Activated CD4-positive, alpha-beta T cell treated with anti-CD3 and anti-CD28 coated beads for 36 hours (primary cell): Measurements from ENCODE around the gene DDI2. TPM values are rescaled to one million over a fixed set of nuclear protein-coding genes. Genes with fewer than 3 reads are reported as not detected.
A peak's percentile ranks its signal among the peaks of the same experiment; 100 is the strongest.

Experiments
- ATAC-seq: fragments of 200-7000 bp; cut with Tn5 transposase; one replicate; pipeline ENCODE4 v1.10.0; 2021; ENCODE audit warnings: mild to moderate bottlenecking, moderate library complexity
- CTCF ChIA-PET: fragments of 350-600 bp; sonication (Branson Sonifier 250); formaldehyde crosslinking; loops from one replicate; lab custom pipeline; 2021; ENCODE audit warnings: antibody characterized with exemption; lab: Charles Lee
- POLR2A ChIA-PET: fragments of 350-600 bp; sonication (Branson Sonifier 250); formaldehyde crosslinking; loops from one replicate; lab custom pipeline; 2021; ENCODE audit warnings: antibody characterized with exemption, inconsistent platforms; lab: Charles Lee
- DNase-seq: peaks from one replicate; pipeline ENCODE4 v3.0.0-alpha.2; 2020
- H3K27ac Mint-ChIP-seq: one replicate; pipeline ENCODE4 v1.8.0; 2021; ENCODE audit warnings: mixed read lengths
- H3K27me3 Mint-ChIP-seq: one replicate; pipeline ENCODE4 v1.8.0; 2021; ENCODE audit warnings: mixed read lengths
- H3K36me3 Mint-ChIP-seq: one replicate; pipeline ENCODE4 v1.8.0; 2021; ENCODE audit warnings: low read depth, mixed read lengths
- H3K4me1 Mint-ChIP-seq: one replicate; pipeline ENCODE4 v1.8.0; 2021; ENCODE audit warnings: mixed read lengths
- H3K4me3 Mint-ChIP-seq: one replicate; pipeline ENCODE4 v1.8.0; 2021; ENCODE audit warnings: mild to moderate bottlenecking, moderate library complexity, mixed read lengths
- H3K9me3 Mint-ChIP-seq: one replicate; pipeline ENCODE4 v1.8.0; 2021; ENCODE audit warnings: low read depth, mixed read lengths
- intact Hi-C, 2 experiments: fragments of 100-400 bp; cut with DNase I in 1 of 2; cut with micrococcal nuclease in 1 of 2; formaldehyde crosslinking; loops; one replicate each; pipeline versions ENCODE4 v1.14.2 to v1.15.1; 2022 to 2024; cut with DNase I, micrococcal nuclease
- total RNA-seq, 2 experiments: library from RNA; stranded (reverse); gene quantifications; one replicate each; pipeline ENCODE4 v1.2.3, GENCODE V29; 2021

Gene DDI2
- total RNA-seq, 2 experiments from 2014 or later: 30.2 to 34.0 TPM

DNA sequence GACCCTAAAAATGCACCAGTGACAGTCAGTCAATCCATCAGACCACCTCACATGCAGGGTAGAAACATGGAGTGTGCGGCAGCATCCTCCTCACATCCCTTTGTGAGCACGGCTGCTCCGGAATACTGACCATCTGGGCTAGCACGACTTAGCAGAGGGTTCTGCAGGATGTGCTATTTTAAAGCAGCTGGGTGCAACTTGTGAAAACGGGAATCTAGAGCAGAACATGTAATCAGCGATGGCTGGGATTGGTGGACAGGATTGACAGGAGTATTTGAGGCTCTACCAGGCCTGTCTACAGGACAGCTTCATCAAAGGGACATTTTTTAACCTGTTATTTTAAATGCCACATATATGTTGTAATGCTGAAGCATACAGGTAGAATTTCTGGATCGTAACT is 50.1 kb downstream of the DDI2 start:
- no peaks in the 10 kb centered on the region for H3K9me3 Mint-ChIP-seq
- CTCF ChIA-PET: interaction anchor here (0.8 to 3.0 kb wide), 2 partner anchors 13 to 120 kb away, joined by 4 to 11 read pairs; no protein-coding TSS in a partner anchor
- H3K27me3 Mint-ChIP-seq: no peaks in the 10 kb centered on the region
- no peak overlapping the region for H3K4me3 Mint-ChIP-seq
- intact Hi-C loops: no loop called here
- H3K27ac Mint-ChIP-seq: no peak overlapping the region
- POLR2A ChIA-PET: no interaction called here
- DNase-seq: no peak
- ATAC-seq: no peak
- peaks cover 4% of the 10 kb centered on the region for H3K36me3 Mint-ChIP-seq
- no peaks in the 10 kb centered on the region for H3K4me1 Mint-ChIP-seq

DNA sequence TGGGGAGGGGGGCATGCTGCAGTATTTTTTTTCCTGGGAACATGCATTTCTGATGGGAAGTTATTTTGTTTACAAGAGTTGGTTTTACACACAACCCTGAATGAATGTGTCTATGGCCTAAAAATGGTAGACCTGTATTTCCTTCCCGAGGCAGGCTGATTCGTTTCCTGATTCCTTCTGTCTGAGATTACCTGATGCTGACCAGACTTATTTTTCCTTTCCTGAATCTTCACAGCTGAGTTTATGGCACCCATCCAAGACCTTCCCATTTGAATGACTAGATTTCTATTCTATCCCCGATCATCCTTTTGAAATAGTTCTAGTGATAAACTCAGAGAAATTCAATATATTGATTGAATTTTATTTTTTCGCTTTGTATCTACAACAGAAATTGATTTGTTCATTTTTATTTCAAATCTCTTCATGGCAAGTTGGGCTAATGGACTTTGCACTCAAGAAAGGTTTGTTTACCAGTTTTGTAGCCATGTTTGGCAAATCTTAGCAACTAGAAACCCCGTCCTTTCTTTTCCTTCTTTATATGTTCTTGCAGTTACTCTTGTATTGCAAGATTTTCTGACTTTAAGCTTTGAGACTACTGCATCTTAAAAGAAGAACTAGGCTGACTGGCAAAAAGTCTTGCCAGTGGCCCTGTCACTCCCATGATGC is 51.0 kb downstream of the DDI2 start:
- CTCF ChIA-PET: interaction anchor here (0.8 to 1.4 kb wide), 2 partner anchors 14 to 120 kb away, joined by 4 to 7 read pairs; no protein-coding TSS in a partner anchor
- ATAC-seq: no peak
- no peaks in the 10 kb centered on the region for H3K9me3 Mint-ChIP-seq
- H3K4me1 Mint-ChIP-seq: no peaks in the 10 kb centered on the region
- intact Hi-C loops: no loop called here
- no peaks in the 10 kb centered on the region for H3K27me3 Mint-ChIP-seq
- DNase-seq: no peak
- POLR2A ChIA-PET: no interaction called here
- H3K27ac Mint-ChIP-seq: peak overlapping the region; percentile 5
- H3K36me3 Mint-ChIP-seq: peaks cover 1% of the 10 kb centered on the region
- no peak overlapping the region for H3K4me3 Mint-ChIP-seq

DNA sequence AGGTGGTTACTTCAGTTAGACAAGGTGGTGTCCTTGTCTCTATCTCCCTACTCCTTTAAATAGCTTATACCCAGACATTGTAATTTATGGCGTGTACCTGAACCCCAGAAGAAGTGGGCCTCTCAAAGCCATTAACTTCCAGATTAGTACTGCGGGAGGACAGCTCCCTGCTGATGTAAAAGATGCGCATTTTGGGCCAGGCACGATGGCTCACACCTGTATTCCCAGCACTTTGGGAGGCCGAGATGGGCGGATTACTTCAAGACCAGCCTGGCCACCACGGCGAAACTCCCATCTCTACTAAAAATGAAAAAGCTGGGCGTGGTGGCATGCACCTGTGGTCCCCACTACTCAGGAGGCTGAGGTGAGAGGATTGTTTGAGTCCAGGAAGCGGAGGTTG is 51.8 kb downstream of the DDI2 start:
- DNase-seq (no peak), ATAC-seq (no peak)
- Mint-ChIP-seq H3K36me3 (no peaks in the 10 kb centered on the region), H3K27me3 (no peaks in the 10 kb centered on the region), H3K27ac (no peak overlapping the region), H3K4me1 (no peaks in the 10 kb centered on the region), H3K4me3 (no peak overlapping the region), H3K9me3 (no peaks in the 10 kb centered on the region)
- CTCF ChIA-PET: interaction anchor here (0.9 to 1.4 kb wide), 2 partner anchors 15 to 16 kb away, joined by 3 to 7 read pairs; no protein-coding TSS in a partner anchor
- intact Hi-C loops: no loop called here
- POLR2A ChIA-PET: no interaction called here

DNA sequence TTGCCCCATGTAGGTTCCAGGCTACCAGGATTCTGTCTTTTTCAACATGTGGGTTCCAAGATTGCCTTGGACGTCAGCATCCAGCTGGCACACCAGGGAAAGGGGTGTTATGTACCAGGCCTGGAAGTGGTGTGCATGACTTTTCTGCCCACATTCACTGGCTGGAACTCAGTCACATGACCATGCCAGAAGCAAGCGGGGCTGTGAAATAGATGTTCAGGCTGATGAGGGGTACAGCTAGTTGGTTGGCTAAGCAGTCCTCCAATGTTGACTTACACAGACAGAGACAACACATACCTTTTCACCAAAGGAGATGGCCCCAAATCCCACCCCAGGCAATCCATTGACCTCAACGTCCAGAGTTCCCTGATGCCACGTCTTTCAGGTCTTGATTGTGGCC is 52.6 kb downstream of the DDI2 start:
- DNase-seq: no peak
- Mint-ChIP-seq H3K36me3 (no peaks in the 10 kb centered on the region), H3K4me3 (no peak overlapping the region), H3K27me3 (no peaks in the 10 kb centered on the region), H3K27ac (no peak overlapping the region), H3K4me1 (no peaks in the 10 kb centered on the region), H3K9me3 (no peaks in the 10 kb centered on the region)
- intact Hi-C loops: no loop called here
- no peak for ATAC-seq
- ChIA-PET POLR2A (no interaction called here), CTCF (interaction anchor here (0.7 to 1.2 kb wide), 2 partner anchors 9 to 28 kb away, joined by 3 read pairs; no protein-coding TSS in a partner anchor)

DNA sequence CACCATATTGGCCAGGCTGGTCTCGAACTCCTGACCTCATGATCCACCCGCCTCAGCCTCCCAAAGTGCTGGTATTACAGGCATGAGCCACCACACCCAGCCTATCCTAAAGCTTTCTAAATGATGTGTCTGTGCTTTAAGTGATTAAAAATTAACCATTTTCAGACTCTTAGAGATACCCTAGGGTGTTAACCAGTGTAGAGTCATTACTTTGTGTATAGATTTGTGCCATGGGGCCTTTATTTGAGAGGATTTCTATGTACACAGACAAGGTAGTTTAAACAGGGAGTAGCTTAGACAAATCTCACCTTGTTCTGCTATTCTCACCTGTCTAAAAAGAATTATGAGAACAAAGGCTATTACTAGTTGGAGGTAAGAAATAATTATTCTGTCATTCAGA is 54.2 kb downstream of the DDI2 start:
- Mint-ChIP-seq H3K36me3 (no peaks in the 10 kb centered on the region), H3K9me3 (no peaks in the 10 kb centered on the region), H3K4me1 (no peaks in the 10 kb centered on the region), H3K27ac (no peak overlapping the region), H3K27me3 (no peaks in the 10 kb centered on the region), H3K4me3 (no peak overlapping the region)
- DNase-seq (no peak), ATAC-seq (no peak)
- intact Hi-C loops: no loop called here
- POLR2A ChIA-PET: no interaction called here
- CTCF ChIA-PET: no interaction called here

DNA sequence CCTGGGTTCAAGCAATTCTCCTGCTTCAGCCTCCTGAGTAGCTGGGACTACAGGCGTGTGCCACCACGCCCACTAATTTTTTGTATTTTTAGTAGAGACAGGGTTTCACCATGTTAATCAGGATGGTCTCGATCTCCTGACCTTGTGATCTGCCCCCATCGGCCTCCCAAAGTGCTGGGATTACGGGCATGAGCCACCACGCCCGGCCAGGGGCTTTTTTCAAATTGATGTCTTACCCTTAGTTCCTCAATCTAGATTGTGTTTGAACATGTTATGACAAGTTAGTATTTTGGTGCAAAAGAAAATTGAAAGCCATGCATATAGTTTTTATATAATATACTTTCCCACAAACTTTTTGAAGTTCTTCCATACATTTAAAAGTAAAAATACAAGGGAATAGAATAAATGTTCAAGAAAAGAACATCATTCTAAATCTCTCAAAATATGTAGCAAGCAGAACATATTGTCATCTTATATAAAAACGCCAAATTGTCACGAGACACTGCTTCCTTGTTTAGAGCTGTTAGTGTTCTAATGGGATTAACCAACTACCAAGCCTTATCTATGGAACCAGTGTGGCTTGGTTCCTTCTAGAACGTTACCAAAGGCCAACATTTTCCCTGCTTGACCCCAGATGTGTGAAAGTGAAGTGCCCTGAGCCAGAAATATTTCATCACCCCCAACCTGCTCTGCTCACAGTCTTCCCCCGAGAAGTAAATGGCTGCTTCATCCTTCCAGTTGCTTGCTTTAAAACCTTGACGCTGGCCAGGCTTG is 57.3 kb downstream of the DDI2 start:
- Mint-ChIP-seq H3K9me3 (no peaks in the 10 kb centered on the region), H3K36me3 (no peaks in the 10 kb centered on the region), H3K4me3 (no peak overlapping the region), H3K4me1 (peaks cover 4% of the 10 kb centered on the region), H3K27ac (no peak overlapping the region), H3K27me3 (no peaks in the 10 kb centered on the region)
- DNase-seq (no peak), ATAC-seq (no peak)
- ChIA-PET POLR2A (no interaction called here), CTCF (interaction anchor here (0.6 kb wide), 1 partner anchor 288 kb away, joined by 3 read pairs; no protein-coding TSS in a partner anchor)
- intact Hi-C loops: loop anchor here in 1 of 2 experiments (5.0 kb wide), 1 partner anchor 147 kb away; the partner anchor contains the start of gene DNAJC16

DNA sequence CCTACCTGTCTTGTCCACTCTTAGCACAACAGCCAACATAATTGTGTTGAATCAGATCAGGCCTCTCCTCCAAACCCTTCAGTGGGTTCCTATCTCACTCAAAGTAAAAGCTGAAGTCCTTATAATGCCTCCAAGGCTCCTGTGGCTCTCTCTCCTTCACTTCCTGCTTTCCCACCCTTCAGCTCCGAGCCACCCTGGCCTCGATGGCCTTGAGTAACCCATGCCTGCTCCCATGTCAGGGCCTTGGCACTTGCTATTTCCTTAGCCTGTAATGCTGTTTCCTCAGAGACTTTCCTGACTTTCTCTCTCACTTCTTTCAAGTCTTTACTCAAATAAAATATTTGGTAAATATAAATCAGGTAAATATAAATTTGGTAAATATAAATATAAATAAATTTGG is 58.8 kb downstream of the DDI2 start:
- ATAC-seq: no peak
- no peak for DNase-seq
- H3K4me3 Mint-ChIP-seq: no peak overlapping the region
- H3K4me1 Mint-ChIP-seq: peaks cover 19% of the 10 kb centered on the region
- intact Hi-C loops: loop anchor here in 1 of 2 experiments (5.0 kb wide), 1 partner anchor 149 kb away; the partner anchor contains the start of gene DNAJC16
- ChIA-PET CTCF (interaction anchor here (1.6 kb wide), 1 partner anchor 10 kb away, joined by 7 read pairs; no protein-coding TSS in a partner anchor), POLR2A (no interaction called here)
- no peak overlapping the region for H3K27ac Mint-ChIP-seq
- no peaks in the 10 kb centered on the region for H3K27me3 Mint-ChIP-seq
- H3K9me3 Mint-ChIP-seq: no peaks in the 10 kb centered on the region
- H3K36me3 Mint-ChIP-seq: no peaks in the 10 kb centered on the region

DNA sequence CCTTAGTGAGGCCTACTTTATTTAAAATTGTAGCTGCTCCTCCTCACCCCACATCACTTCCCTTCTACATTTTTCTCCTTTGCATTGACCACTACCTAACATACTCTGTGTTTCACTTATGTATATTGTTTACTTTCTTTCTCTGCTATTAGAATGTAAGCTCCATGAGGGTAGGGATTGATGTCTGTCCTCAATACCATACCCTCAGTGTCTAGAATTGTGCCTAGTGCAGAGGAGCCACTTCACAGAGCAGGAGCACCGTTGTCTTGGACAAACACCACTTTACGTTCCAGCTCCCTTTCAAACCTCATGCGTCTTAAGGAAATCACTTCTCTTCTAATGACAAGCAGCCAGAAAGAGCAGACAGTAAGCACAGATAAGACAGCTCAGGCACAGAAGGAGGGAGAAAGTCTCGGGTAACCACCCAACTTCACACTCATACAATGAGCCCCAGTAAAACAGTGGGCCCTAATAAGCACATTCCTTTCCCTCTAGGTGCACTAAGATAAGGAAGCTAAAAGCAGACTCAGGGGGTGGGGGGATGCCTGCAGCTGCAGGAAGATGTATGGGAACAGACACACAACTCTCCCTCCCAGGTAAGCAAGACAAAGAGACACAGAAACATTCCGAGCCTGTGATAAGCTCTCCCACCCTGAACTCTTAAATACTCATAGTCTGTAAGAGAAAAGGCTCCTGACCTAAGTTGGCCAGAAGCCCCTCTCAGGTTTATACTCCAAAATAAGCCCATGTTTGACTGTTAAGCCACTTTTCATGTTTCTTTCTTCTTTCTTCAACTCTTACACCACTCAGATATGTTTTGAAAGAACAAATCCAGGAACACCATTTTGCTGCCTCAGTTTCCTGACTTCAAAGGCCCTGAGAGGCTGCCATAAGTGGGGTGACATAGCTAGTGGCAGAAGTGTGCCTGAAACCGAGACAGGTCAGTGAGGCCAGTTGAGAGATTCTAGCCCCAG is 59.7 kb downstream of the DDI2 start:
- POLR2A ChIA-PET: interaction anchor here (0.6 kb wide), 1 partner anchor 59 kb away, joined by 3 read pairs; no protein-coding TSS in a partner anchor
- no peak for DNase-seq
- no peak overlapping the region for H3K4me3 Mint-ChIP-seq

DNA sequence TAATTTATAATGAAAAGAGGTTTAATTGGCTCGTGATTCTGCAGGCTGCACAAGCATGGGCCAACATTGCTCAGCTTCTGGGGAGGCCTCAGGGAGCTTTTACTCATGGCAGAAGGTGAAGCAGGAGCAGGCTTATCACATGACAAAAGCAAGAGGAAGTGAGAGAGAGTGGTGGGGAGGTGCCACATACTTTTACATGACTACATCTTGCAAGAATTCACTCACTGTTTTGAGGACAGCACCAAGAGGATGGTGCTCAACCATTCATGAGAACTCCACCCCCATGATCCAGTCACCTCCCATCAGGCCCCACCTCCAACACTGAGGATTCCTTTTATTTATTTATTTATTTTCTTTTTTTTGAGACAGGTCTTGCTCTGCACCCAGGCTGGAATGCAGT is 61.3 kb downstream of the DDI2 start:
- POLR2A ChIA-PET: no interaction called here
- CTCF ChIA-PET: interaction anchor here (0.5 to 0.9 kb wide), 3 partner anchors 8 to 69 kb away, joined by 3 read pairs; no protein-coding TSS in a partner anchor
- Mint-ChIP-seq H3K27ac (no peak overlapping the region), H3K36me3 (no peaks in the 10 kb centered on the region), H3K4me3 (no peak overlapping the region), H3K9me3 (no peaks in the 10 kb centered on the region), H3K4me1 (peaks cover 25% of the 10 kb centered on the region), H3K27me3 (no peaks in the 10 kb centered on the region)
- DNase-seq (peak; percentile 32), ATAC-seq (peak; percentile 79)
- intact Hi-C loops: loop anchor here in 1 of 2 experiments (5.0 kb wide), 1 partner anchor 151 kb away; the partner anchor contains the start of gene DNAJC16

More for the DNA sequence above, 59.7 kb downstream of the DDI2 start:
- H3K27ac Mint-ChIP-seq: no peak overlapping the region
- CTCF ChIA-PET: interaction anchor here (0.8 to 1.6 kb wide), 3 partner anchors 9 to 22 kb away, joined by 3 to 7 read pairs (median 5); no protein-coding TSS in a partner anchor
- intact Hi-C loops: loop anchor here in 1 of 2 experiments (5.0 kb wide), 1 partner anchor 150 kb away; the partner anchor contains the start of gene DNAJC16
- no peaks in the 10 kb centered on the region for H3K9me3 Mint-ChIP-seq
- H3K27me3 Mint-ChIP-seq: no peaks in the 10 kb centered on the region
- H3K36me3 Mint-ChIP-seq: no peaks in the 10 kb centered on the region
- peaks cover 25% of the 10 kb centered on the region for H3K4me1 Mint-ChIP-seq
- no peak for ATAC-seq

DNA sequence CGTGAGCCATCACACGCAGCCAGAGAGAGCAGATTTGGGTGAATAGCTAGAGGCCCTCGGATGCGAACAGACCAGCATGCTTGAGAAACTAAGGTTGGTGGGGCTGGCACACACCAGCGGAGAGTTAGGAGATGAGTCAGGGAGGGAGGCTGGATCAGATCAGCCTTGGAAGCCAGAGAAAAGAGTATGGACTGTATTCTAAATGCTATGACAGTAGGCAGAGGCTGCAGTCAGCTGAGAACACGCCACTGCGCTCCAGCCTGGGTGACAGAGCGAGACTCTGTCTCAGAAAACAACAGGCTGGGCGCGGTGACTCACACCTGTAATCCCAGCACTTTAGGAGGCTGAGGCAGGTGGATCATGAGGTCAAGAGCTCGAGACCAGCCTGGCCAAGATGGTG is 62.9 kb downstream of the DDI2 start:
- Mint-ChIP-seq H3K27ac (no peak overlapping the region), H3K4me3 (no peak overlapping the region), H3K9me3 (no peaks in the 10 kb centered on the region), H3K36me3 (no peaks in the 10 kb centered on the region), H3K27me3 (no peaks in the 10 kb centered on the region), H3K4me1 (peaks cover 28% of the 10 kb centered on the region)
- POLR2A ChIA-PET: interaction anchor here (0.6 to 0.7 kb wide), 3 partner anchors 8 to 101 kb away, joined by 4 to 6 read pairs (median 6); no protein-coding TSS in a partner anchor
- DNase-seq: peak; percentile 44
- no peak for ATAC-seq
- CTCF ChIA-PET: interaction anchor here (0.7 to 1.2 kb wide), 2 partner anchors 11 to 203 kb away, joined by 3 read pairs; no protein-coding TSS in a partner anchor
- intact Hi-C loops: loop anchor here in 1 of 2 experiments (1.0 to 10.0 kb wide), 6 partner anchors 63 to 1975 kb away; partner anchors contain the start of genes DDI2, DNAJC16, FHAD1 and PRDM2
